Dedifferentiated amniotic fluid mesenchymal stem cell (primary cell): ENCODE data around the gene CELF5.

ENCODE experiments used
- DNase-seq: peaks from one replicate; pipeline ENCODE4 v3.0.0-alpha.2; 2016; ENCODE audit errors: extremely low spot score

Gene CELF5

DNA sequence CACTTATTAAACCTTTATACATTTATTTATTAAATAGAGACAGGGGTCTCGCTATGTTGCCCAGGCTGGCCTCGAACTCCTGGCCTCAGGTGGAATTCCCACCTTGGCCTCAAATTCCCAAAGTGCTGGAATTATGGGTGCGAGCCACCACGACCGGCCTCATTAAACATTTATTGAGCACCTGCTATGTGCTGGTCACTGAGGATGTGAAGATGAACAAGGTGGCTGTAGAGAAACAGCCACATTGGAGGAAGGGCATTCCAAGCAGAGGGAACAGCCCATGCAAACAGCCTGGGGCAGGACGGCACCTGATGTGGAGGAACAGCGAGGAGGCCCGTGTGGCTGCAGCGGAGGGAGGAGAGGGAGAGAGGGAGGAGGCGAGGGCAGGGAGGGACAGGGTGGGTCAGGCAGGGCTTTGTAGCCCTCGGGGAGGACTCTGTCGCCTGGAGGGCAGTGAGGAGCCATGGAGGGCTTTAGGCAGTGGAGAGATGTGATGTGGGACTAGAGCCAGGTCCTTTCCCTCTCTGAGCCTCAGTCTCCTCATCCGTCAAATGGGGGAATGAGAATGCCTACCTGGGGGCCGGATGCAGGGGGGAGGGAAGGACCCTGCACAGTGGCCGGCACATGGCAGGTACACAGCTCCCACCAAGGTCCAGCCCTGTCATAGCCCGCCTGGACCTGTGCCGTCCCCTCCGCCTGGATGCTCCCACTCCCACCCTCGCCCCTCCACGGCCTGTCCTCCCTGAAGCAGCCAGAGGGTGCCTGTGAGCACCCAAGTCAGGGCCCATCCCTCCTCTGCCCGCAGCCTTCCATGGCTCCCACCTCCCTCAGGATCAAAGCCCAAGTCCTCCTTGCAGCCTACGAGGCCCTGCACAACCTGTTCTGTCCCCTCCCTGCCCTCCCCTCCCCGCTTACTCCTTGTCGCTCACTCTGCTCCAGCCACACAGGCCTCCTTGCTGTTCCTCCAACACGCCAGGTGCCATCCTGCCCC lies 120.4 kb downstream of the CELF5 start:
- DNase-seq: no peak

DNA sequence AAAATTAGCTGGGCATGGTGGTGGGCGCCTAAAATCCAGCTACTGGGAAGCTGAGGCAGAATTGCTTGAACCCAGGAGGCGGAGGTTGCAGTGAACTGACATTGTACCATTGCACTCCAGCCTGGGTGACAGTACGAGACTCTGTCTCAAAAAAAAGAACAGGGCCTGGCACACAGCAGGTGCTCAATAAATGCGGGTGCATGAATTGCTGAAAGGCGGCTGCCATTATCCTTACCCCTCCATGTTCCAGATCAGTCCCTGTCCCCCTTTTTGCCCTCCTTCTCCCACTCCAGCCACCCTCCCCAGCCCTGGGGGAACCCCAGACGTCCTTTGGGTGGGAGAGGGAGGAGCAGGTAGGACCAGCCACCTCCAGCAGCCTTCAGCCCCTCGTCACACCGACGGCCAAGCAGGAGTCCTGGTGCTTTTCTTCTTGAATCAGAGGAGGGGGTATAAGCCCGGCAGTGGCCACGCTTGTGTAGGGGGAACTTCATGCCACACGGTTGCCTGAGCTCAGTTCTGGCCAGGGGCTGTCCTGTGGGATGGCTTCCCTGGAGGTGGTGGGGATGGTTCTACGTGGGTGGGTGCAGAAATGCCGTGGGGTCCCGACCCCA lies 121.5 kb downstream of the CELF5 start:
- DNase-seq: no peak
